NCI-H345 treated with DMSO at 0.1 percent for 48 hours (cell line): Measurements from ENCODE around the gene OIP5.
"Not testable (repeated sequence)": the region's sequence is repeated elsewhere in the genome, so short reads cannot be mapped to it uniquely, and the experiment has no call there.

ENCODE experiments used
- DNase-seq: peaks from one replicate; lab custom pipeline; 2025; ENCODE audit not compliant: unreplicated experiment; lab: John Stamatoyannopoulos, UW

Gene OIP5

GRCh38 chr15:41304149-41304770 is 28.1 kb downstream of the OIP5 start:
- DNase-seq, result no peak

GRCh38 chr15:41301587-41301986 is 30.8 kb downstream of the OIP5 start:
- DNase-seq, result no peak

GRCh38 chr15:41301139-41301538 is 31.3 kb downstream of the OIP5 start:
- not testable (repeated sequence) for DNase-seq

GRCh38 chr15:41292521-41292920 is 39.9 kb downstream of the OIP5 start:
- DNase-seq, result no peak

GRCh38 chr15:41291065-41291631 is 41.2 kb downstream of the OIP5 start:
- DNase-seq, result no peak

GRCh38 chr15:41289953-41290352 is 42.4 kb downstream of the OIP5 start:
- no peak for DNase-seq

GRCh38 chr15:41288464-41288863 is 43.9 kb downstream of the OIP5 start:
- DNase-seq, result no peak

GRCh38 chr15:41286665-41287333 is 45.6 kb downstream of the OIP5 start:
- DNase-seq, result no peak

GRCh38 chr15:41285285-41285684 is 47.1 kb downstream of the OIP5 start:
- no peak for DNase-seq

- DNase-seq, result no peak
These were observed 47.8 kb downstream of the OIP5 start for GRCh38 chr15:41284427-41285177.

- DNase-seq, result peak; percentile 89
These were observed 48.6 kb downstream of the OIP5 start for GRCh38 chr15:41283653-41284426.

- not testable (repeated sequence) for DNase-seq
These were observed 49.3 kb downstream of the OIP5 start for GRCh38 chr15:41282980-41283652.

GRCh38 chr15:41282436-41282835 is 50.0 kb downstream of the OIP5 start:
- DNase-seq, result not testable (repeated sequence)

- DNase-seq, result no peak
These were observed 51.2 kb downstream of the OIP5 start for GRCh38 chr15:41281236-41281635.

- no peak for DNase-seq
These were observed 52.7 kb downstream of the OIP5 start for GRCh38 chr15:41279535-41280283.

GRCh38 chr15:41278319-41278718 is 54.1 kb downstream of the OIP5 start:
- DNase-seq, result no peak

- DNase-seq, result no peak
These were observed 55.6 kb downstream of the OIP5 start for GRCh38 chr15:41276831-41277230.

- no peak for DNase-seq
These were observed 62.5 kb downstream of the OIP5 start for GRCh38 chr15:41269887-41270286.

GRCh38 chr15:41263891-41264351 is 68.5 kb downstream of the OIP5 start:
- DNase-seq, result no peak

- DNase-seq, result no peak
These were observed 69.8 kb downstream of the OIP5 start for GRCh38 chr15:41262571-41262970.
